HL-60 (cell line): ENCODE data around the gene HSPA6.

Source experiments
- DNase-seq, 2 experiments: peaks; one replicate each; pipeline ENCODE4 v3.0.0-alpha.2; 2010 to 2020; ENCODE audit warnings: low read depth in 1 of 2, low spot score in 1 of 2
- H3K27ac ChIP-seq: fragments of 250-450 bp; sonication (Bioruptor Pico); replicated peaks from 2 replicates; pipeline ENCODE4 v1.5.1; 2020; ENCODE audit warnings: mild to moderate bottlenecking, moderate library complexity
- H3K27me3 ChIP-seq: fragments of 250-450 bp; sonication (Bioruptor Pico); 2 replicates; pipeline ENCODE4 v1.5.1; 2021; ENCODE audit warnings: mild to moderate bottlenecking, moderate library complexity; ENCODE audit not compliant: insufficient read depth, poor library complexity, severe bottlenecking
- H3K4me3 ChIP-seq: replicated peaks from 2 replicates; pipeline ENCODE4 v1.5.1; 2011; ENCODE audit warnings: mild to moderate bottlenecking, control low read depth, low read length; ENCODE audit not compliant: insufficient read depth
- CTCF ChIP-seq: IDR thresholded peaks from one replicate; pipeline ENCODE4 v1.5.1; 2011; ENCODE audit warnings: low read length, control low read depth, inconsistent platforms; ENCODE audit not compliant: insufficient read depth
- GABPA ChIP-seq: IDR thresholded peaks from 2 replicates; pipeline ENCODE4 v1.6.1; 2012; ENCODE audit warnings: low read depth
- POLR2AphosphoS5 ChIP-seq: IDR thresholded peaks from 2 replicates; pipeline ENCODE4 v1.6.1; 2012; ENCODE audit warnings: low read depth
- REST ChIP-seq: IDR thresholded peaks from 2 replicates; pipeline ENCODE4 v1.6.1; 2012; ENCODE audit warnings: low read depth; ENCODE audit not compliant: insufficient replicate concordance
- SPI1 ChIP-seq: IDR thresholded peaks from 2 replicates; pipeline ENCODE4 v1.6.1; 2012; ENCODE audit warnings: low read depth, mild to moderate bottlenecking, borderline replicate concordance

Gene HSPA6

GRCh38 chr1:161501234-161501633, 23.1 kb upstream of the HSPA6 start:
- no peak overlapping the region for H3K4me3 ChIP-seq
- H3K27me3 ChIP-seq = no peaks in the 10 kb centered on the region
- TF ChIP-seq REST (no peak), GABPA (no peak)
- H3K27ac ChIP-seq = no peak overlapping the region; the same call in 1 of the 2 replicates
- no peak for DNase-seq

- Histone ChIP-seq H3K27ac (no peak overlapping the region), H3K4me3 (no peak overlapping the region), H3K27me3 (no peaks in the 10 kb centered on the region)
- no peak for DNase-seq
- no peak for TF ChIP-seq CTCF
These were observed 22.2 kb upstream of the HSPA6 start for GRCh38 chr1:161502181-161502580.

GRCh38 chr1:161502641-161503393, 21.5 kb upstream of the HSPA6 start:
- Histone ChIP-seq H3K27ac (no peak overlapping the region), H3K27me3 (no peaks in the 10 kb centered on the region), H3K4me3 (no peak overlapping the region)
- TF ChIP-seq REST (no peak), CTCF (no peak), SPI1 (no peak), GABPA (no peak), POLR2AphosphoS5 (no peak)
- no peak for DNase-seq

- no peak for DNase-seq
- no peak overlapping the region for H3K27ac ChIP-seq
- TF ChIP-seq SPI1 = no peak
- H3K27me3 ChIP-seq = no peaks in the 10 kb centered on the region
- H3K4me3 ChIP-seq = no peak overlapping the region
These were observed 21.0 kb upstream of the HSPA6 start for GRCh38 chr1:161503394-161503748.

- Histone ChIP-seq H3K4me3 (peak overlapping the region; percentile 33), H3K27ac (peak overlapping the region; percentile 79), H3K27me3 (no peaks in the 10 kb centered on the region)
- TF ChIP-seq POLR2AphosphoS5 (peak; percentile 13; the same call in 1 of the 2 replicates), GABPA (no peak)
- DNase-seq = peak in 1 of 2 experiments; percentile 16
These were observed 18.7 kb upstream of the HSPA6 start for GRCh38 chr1:161505686-161506085.
